Nephron (organoid): ENCODE data around the gene ZNF286A.
"Not testable (repeated sequence)": the region's sequence is repeated elsewhere in the genome, so short reads cannot be mapped to it uniquely, and the experiment has no call there.

Experiments
- H3K27ac Mint-ChIP-seq, 3 experiments: 2 replicates each; pipeline ENCODE4 v1.8.0; 2020; ENCODE audit warnings: mixed read lengths in 3 of 3, mild to moderate bottlenecking in 2 of 3, moderate library complexity in 1 of 3
- H3K27me3 Mint-ChIP-seq: 2 replicates; pipeline ENCODE4 v1.8.0; 2021; ENCODE audit warnings: low read depth, mild to moderate bottlenecking, moderate library complexity, mixed read lengths
- H3K36me3 Mint-ChIP-seq: 2 replicates; pipeline ENCODE4 v1.8.0; 2020; ENCODE audit warnings: low read depth, mixed read lengths
- H3K4me1 Mint-ChIP-seq: 2 replicates; pipeline ENCODE4 v1.8.0; 2020; ENCODE audit warnings: mixed read lengths
- H3K4me3 Mint-ChIP-seq, 3 experiments: 2 replicates each; pipeline ENCODE4 v1.8.0; 2020; ENCODE audit warnings: mild to moderate bottlenecking in 3 of 3, mixed read lengths in 3 of 3, moderate library complexity in 2 of 3
- H3K9me3 Mint-ChIP-seq: 2 replicates; pipeline ENCODE4 v1.8.0; 2020; ENCODE audit warnings: mixed read lengths
- CTCF ChIP-seq, 3 experiments: fragments of 200-600 bp; sonication (generic); IDR thresholded peaks; one replicate each; pipeline ENCODE4 v1.5.0; 2021; ENCODE audit warnings: antibody characterized with exemption in 3 of 3; ENCODE audit not compliant: unreplicated experiment in 3 of 3

Gene ZNF286A

GRCh38 chr17:15744885-15745284, 45.3 kb downstream of the ZNF286A start:
- Mint-ChIP-seq H3K36me3 (no peaks in the 10 kb centered on the region), H3K4me1 (no peaks in the 10 kb centered on the region), H3K9me3 (no peaks in the 10 kb centered on the region), H3K4me3 (no peak overlapping the region), H3K27me3 (no peaks in the 10 kb centered on the region), H3K27ac (no peak overlapping the region)
- TF ChIP-seq CTCF (IDR thresholded peaks at IDR 0.05; ENCODE audit: unreplicated experiment in 3 of 3), result no peak

DNA sequence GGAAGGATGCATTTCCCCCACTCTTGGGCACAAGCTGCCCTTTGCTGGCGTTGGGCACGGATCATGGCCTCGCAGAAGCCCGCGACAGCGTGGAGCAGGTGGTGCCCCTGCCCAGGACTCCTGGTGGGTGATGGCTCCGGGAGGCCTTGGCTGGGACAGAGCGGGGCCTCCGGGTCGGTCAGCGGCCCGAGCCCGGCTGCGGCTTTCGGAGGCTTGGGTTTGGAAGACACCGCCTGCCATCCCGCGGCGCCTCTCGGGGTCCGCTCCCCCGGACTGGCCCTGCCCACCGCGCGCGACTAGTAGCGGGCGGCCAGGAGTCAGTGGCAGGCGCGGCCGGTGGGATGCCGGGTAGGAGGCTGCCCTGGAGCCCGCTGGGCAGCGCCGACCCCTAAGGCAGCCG, 49.9 kb downstream of the ZNF286A start:
- not testable (repeated sequence) for H3K4me3 Mint-ChIP-seq, H3K4me1 Mint-ChIP-seq, H3K9me3 Mint-ChIP-seq, H3K27ac Mint-ChIP-seq, H3K27me3 Mint-ChIP-seq, H3K36me3 Mint-ChIP-seq

- not testable (repeated sequence) for H3K9me3 Mint-ChIP-seq, H3K27me3 Mint-ChIP-seq, H3K4me1 Mint-ChIP-seq, H3K27ac Mint-ChIP-seq, H3K36me3 Mint-ChIP-seq, H3K4me3 Mint-ChIP-seq
Observed at GRCh38 chr17:15768865-15769533, 69.4 kb downstream of the ZNF286A start.
